ENCODE data around the gene PICALM. TPM values are rescaled to one million over a fixed set of nuclear protein-coding genes. Genes with fewer than 3 reads are reported as not detected.

PICALM gene
- total and polyA plus RNA-seq, 2 donors (not counting 1 experiment from before 2014, with no cell fraction given): 48.4 to 165 TPM

DNA sequence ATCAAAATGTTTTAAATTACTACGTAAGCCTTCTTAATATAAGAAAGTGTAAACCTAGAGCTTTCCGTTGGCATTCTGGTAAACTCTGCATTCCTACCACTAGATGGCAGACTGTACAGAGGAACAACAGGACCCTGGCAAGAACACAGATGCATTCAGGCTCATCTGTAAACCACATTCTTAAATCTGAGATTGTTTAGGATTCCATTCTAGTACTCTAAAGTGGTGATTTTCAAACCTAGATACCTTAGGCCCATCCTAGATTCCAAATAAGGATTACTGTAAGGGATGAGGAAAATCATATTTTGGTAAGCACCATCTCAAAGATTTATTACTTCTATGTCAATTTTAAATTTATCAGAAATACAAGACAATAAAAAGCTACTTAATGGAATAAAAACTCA lies 26.9 kb downstream of the PICALM start:
- no peak overlapping the region for H3K9ac ChIP-seq (ENCODE audit: low read length)
- intact Hi-C loops (cut with micrococcal nuclease): loop anchor here (1.0 to 2.0 kb wide), 5 partner anchors 26 to 250 kb away; partner anchors contain the start of gene EED
- H3K27ac ChIP-seq (ENCODE audit: low read length in 2 of 2): peak overlapping the region in 1 of 2 donors; percentile 48
- no peaks in the 10 kb centered on the region for H3K9me3 ChIP-seq (ENCODE audit: control extremely low read depth in 1 of 3, control insufficient read depth in 2 of 3, insufficient read depth in 1 of 3, low read length in 2 of 3)
- Mint-ChIP-seq H3K27me3 (no peaks in the 10 kb centered on the region), H3K27ac (peak overlapping the region; percentile 2), H3K9me3 (ENCODE audit: insufficient read depth) (no peaks in the 10 kb centered on the region), H3K4me3 (peak overlapping the region; percentile 1), H3K4me1 (peaks cover 63% of the 10 kb centered on the region)
- no CpG with 5 or more reads among the region's 2 CpGs for WGBS (ENCODE audit: insufficient coverage)
- peaks cover 98% of the 10 kb centered on the region for H3K79me2 ChIP-seq (ENCODE audit: control insufficient read depth, insufficient read depth, low read length)
- peaks cover 57% of the 10 kb centered on the region for H4K20me1 ChIP-seq (ENCODE audit: control insufficient read depth, insufficient read depth, low read length, poor library complexity, severe bottlenecking)
- H3K4me3 ChIP-seq (ENCODE audit: control extremely low read depth in 1 of 5, extremely low read depth in 1 of 5, insufficient read depth in 1 of 5, low read depth in 2 of 5, low read length in 4 of 5): no peak overlapping the region
- peak overlapping the region; percentile 50 for H3K4me2 ChIP-seq (replicated peaks; ENCODE audit: low read depth, low read length, poor library complexity, severe bottlenecking)
- DNase-seq: peak; percentile 83
- ChIA-PET CTCF (interaction anchor here (0.6 to 5.4 kb wide), 50 partner anchors 8 to 260 kb away, joined by 3 to 83 read pairs (median 5); partner anchors contain the start of genes CCDC83, EED, HIKESHI and PICALM), POLR2A (interaction anchor here (0.9 to 1.2 kb wide), 2 partner anchors 152 to 162 kb away, joined by 3 to 7 read pairs; no protein-coding TSS in a partner anchor)
- peaks cover 25 to 52% of the 10 kb centered on the region in 2 donors for H3K4me1 ChIP-seq (ENCODE audit: control insufficient read depth in 2 of 2, insufficient read depth in 2 of 2, low read length in 2 of 2)
- no peaks in the 10 kb centered on the region for H3K27me3 ChIP-seq (replicated peaks in 1 of 4; ENCODE audit: control extremely low read depth in 1 of 4, control insufficient read depth in 3 of 4, insufficient read depth in 4 of 4, low read length in 3 of 4)
- H3K36me3 ChIP-seq (replicated peaks in 1 of 2; ENCODE audit: control extremely low read depth in 1 of 2, control insufficient read depth in 1 of 2, extremely low read depth in 1 of 2, insufficient read depth in 2 of 2, low read length in 1 of 2): peaks cover 0 to 2% of the 10 kb centered on the region in 2 experiments
- peak overlapping the region; percentile 20 for H2AFZ ChIP-seq (ENCODE audit: insufficient read depth, low read depth, low read length, poor library complexity, severe bottlenecking)
- peak; percentile 91 for ATAC-seq (ENCODE audit: low read depth)
- no peak for TF ChIP-seq EZH2 (IDR thresholded peaks at IDR 0.05; ENCODE audit: borderline replicate concordance, insufficient read depth, low read depth, low read length, poor library complexity, severe bottlenecking)
- TF ChIP-seq, protein P1, sequence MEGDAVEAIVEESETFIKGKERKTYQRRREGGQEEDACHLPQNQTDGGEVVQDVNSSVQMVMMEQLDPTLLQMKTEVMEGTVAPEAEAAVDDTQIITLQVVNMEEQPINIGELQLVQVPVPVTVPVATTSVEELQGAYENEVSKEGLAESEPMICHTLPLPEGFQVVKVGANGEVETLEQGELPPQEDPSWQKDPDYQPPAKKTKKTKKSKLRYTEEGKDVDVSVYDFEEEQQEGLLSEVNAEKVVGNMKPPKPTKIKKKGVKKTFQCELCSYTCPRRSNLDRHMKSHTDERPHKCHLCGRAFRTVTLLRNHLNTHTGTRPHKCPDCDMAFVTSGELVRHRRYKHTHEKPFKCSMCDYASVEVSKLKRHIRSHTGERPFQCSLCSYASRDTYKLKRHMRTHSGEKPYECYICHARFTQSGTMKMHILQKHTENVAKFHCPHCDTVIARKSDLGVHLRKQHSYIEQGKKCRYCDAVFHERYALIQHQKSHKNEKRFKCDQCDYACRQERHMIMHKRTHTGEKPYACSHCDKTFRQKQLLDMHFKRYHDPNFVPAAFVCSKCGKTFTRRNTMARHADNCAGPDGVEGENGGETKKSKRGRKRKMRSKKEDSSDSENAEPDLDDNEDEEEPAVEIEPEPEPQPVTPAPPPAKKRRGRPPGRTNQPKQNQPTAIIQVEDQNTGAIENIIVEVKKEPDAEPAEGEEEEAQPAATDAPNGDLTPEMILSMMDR (IDR thresholded peaks at IDR 0.05): peak; percentile 89

Data from B cell (primary cell).